Naive thymus-derived CD8-positive, alpha-beta T cell (primary cell): ENCODE measurements around the gene ZNF334. TPM values are rescaled to one million over a fixed set of nuclear protein-coding genes. Genes with fewer than 3 reads are reported as not detected.

Experiments used
- ATAC-seq, 2 donors: fragments of 150-1000 bp; cut with Tn5 transposase in 1 of 2; sonication (Bioruptor Pico), chemical (Tn5 transposase) in 1 of 2; 1 replicate in 1 of 2; 2 replicates in 1 of 2; pipeline ENCODE4 v1.10.0; 2021; ENCODE audit warnings: mild to moderate bottlenecking in 2 of 2, moderate library complexity in 2 of 2
- POLR2A ChIA-PET: fragments of 350-600 bp; sonication (Branson Sonifier 250); formaldehyde crosslinking; loops from one replicate; lab custom pipeline; 2021; ENCODE audit warnings: antibody characterized with exemption; lab: Charles Lee
- DNase-seq, 10 donors: peaks; one replicate each; pipeline versions ENCODE4 v3.0.0 to v3.0.0-alpha.2; 2020 to 2022
- H3K27ac Mint-ChIP-seq, 10 donors: one replicate each; pipeline ENCODE4 v1.8.0; 2020 to 2022; ENCODE audit warnings: mild to moderate bottlenecking in 10 of 10, mixed read lengths in 10 of 10, moderate library complexity in 4 of 10, inconsistent platforms in 1 of 10
- H3K27me3 Mint-ChIP-seq, 5 donors: one replicate each; pipeline ENCODE4 v1.8.0; 2021 to 2022; ENCODE audit warnings: mixed read lengths in 5 of 5
- H3K36me3 Mint-ChIP-seq, 3 donors: one replicate each; pipeline ENCODE4 v1.8.0; 2020 to 2022; ENCODE audit warnings: mixed read lengths in 3 of 3, mild to moderate bottlenecking in 2 of 3, inconsistent platforms in 1 of 3
- H3K4me1 Mint-ChIP-seq, 4 donors: one replicate each; pipeline ENCODE4 v1.8.0; 2021 to 2022; ENCODE audit warnings: mixed read lengths in 4 of 4
- H3K4me3 Mint-ChIP-seq, 10 donors: one replicate each; pipeline ENCODE4 v1.8.0; 2020 to 2022; ENCODE audit warnings: mild to moderate bottlenecking in 10 of 10, mixed read lengths in 10 of 10, moderate library complexity in 6 of 10, inconsistent platforms in 1 of 10
- H3K9me3 Mint-ChIP-seq, 9 donors: one replicate each; pipeline ENCODE4 v1.8.0; 2020 to 2022; ENCODE audit warnings: mixed read lengths in 9 of 9, mild to moderate bottlenecking in 3 of 9, inconsistent platforms in 1 of 9, moderate library complexity in 1 of 9
- polyA plus RNA-seq, 3 donors: library from polyadenylated mRNA; unstranded; fragments of 300-500 nt; fragmentation: Illumina TruSeq; gene quantifications; one replicate each; pipeline ENCODE4 v1.2.3, GENCODE V29; 2021
- total RNA-seq, 8 experiments: library from RNA in 2 of 8; stranded (reverse) in 2 of 8; gene quantifications; one replicate each; pipeline ENCODE4 v1.2.3 and lab custom pipeline; 2021 to 2026

Gene ZNF334
- total and polyA plus RNA-seq, 5 experiments from 2014 or later = 0.26 to 0.91 (median 0.81) TPM; not detected in 2

- no peak for DNase-seq
- POLR2A ChIA-PET = no interaction called here
- Mint-ChIP-seq H3K4me1 (no peaks in the 10 kb centered on the region), H3K9me3 (no peaks in the 10 kb centered on the region), H3K27me3 (peaks cover 7 to 39% (median 13%) of the 10 kb centered on the region in 5 donors), H3K4me3 (no peak overlapping the region), H3K27ac (no peak overlapping the region), H3K36me3 (no peaks in the 10 kb centered on the region)
- no peak for ATAC-seq
Observed at GRCh38 chr20:46464451-46464850, 48.9 kb downstream of the ZNF334 start.

GRCh38 chr20:46463852-46464251, 49.5 kb downstream of the ZNF334 start:
- ATAC-seq (no peak), DNase-seq (no peak)
- H3K36me3 Mint-ChIP-seq = no peaks in the 10 kb centered on the region
- H3K27me3 Mint-ChIP-seq = peaks cover 9 to 45% (median 16%) of the 10 kb centered on the region in 5 donors
- peaks cover 0 to 2% (median under 1%) of the 10 kb centered on the region in 4 donors for H3K4me1 Mint-ChIP-seq
- H3K9me3 Mint-ChIP-seq = no peaks in the 10 kb centered on the region
- no peak overlapping the region for H3K27ac Mint-ChIP-seq
- H3K4me3 Mint-ChIP-seq = no peak overlapping the region
- POLR2A ChIA-PET = no interaction called here

DNA sequence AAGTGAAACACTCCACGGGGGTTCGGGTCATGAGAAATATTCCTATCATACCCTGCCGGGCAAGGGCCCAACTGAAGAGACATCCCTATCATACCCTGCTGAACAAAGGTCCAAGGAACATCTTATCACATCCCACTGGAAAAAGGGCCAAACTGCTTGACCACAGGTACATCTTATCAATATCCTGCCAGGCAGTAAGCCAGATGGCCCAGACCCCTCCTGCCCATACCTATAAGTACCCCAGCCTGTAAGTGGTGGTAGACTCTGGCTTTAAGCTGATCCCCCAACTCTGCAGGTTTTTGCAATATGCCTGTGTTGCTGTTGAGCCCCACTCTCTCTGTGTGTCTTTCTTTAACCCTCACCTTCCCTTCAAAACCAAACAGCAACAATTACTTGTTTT, 51.6 kb downstream of the ZNF334 start:
- no peak overlapping the region for H3K4me3 Mint-ChIP-seq
- DNase-seq (no peak), ATAC-seq (no peak)
- peak overlapping the region in 1 of 10 donors; percentile 35 for H3K27ac Mint-ChIP-seq
- peaks cover 0 to 8% (median 4%) of the 10 kb centered on the region in 3 donors for H3K36me3 Mint-ChIP-seq
- H3K4me1 Mint-ChIP-seq = peaks cover 0 to 3% (median 1%) of the 10 kb centered on the region in 4 donors
- peaks cover 12 to 63% (median 29%) of the 10 kb centered on the region in 5 donors for H3K27me3 Mint-ChIP-seq
- POLR2A ChIA-PET = no interaction called here
- peaks cover 1 to 11% (median 9%) of the 10 kb centered on the region in 9 donors for H3K9me3 Mint-ChIP-seq

GRCh38 chr20:46458866-46459750, 54.3 kb downstream of the ZNF334 start:
- ATAC-seq (no peak), DNase-seq (no peak)
- H3K4me1 Mint-ChIP-seq = peaks cover 0 to 3% (median 1%) of the 10 kb centered on the region in 4 donors
- peaks cover 20 to 70% (median 38%) of the 10 kb centered on the region in 5 donors for H3K27me3 Mint-ChIP-seq
- peaks cover 15 to 33% (median 23%) of the 10 kb centered on the region in 9 donors for H3K9me3 Mint-ChIP-seq
- H3K4me3 Mint-ChIP-seq = peak overlapping the region in 4 of 10 donors; percentile 32 to 43 (median 39)
- no peak overlapping the region for H3K27ac Mint-ChIP-seq
- POLR2A ChIA-PET = no interaction called here
- peaks cover 0 to 22% (median 12%) of the 10 kb centered on the region in 3 donors for H3K36me3 Mint-ChIP-seq

GRCh38 chr20:46456255-46457028, 56.9 kb downstream of the ZNF334 start:
- H3K4me3 Mint-ChIP-seq = no peak overlapping the region
- DNase-seq = no peak
- ATAC-seq = no peak
- peaks cover 16 to 33% (median 23%) of the 10 kb centered on the region in 9 donors for H3K9me3 Mint-ChIP-seq
- H3K36me3 Mint-ChIP-seq = peaks cover 0 to 22% (median 12%) of the 10 kb centered on the region in 3 donors
- no peak overlapping the region for H3K27ac Mint-ChIP-seq
- H3K4me1 Mint-ChIP-seq = peaks cover 0 to 3% (median 1%) of the 10 kb centered on the region in 4 donors
- POLR2A ChIA-PET = no interaction called here
- H3K27me3 Mint-ChIP-seq = peaks cover 18 to 46% (median 29%) of the 10 kb centered on the region in 5 donors

GRCh38 chr20:46455729-46456128, 57.6 kb downstream of the ZNF334 start:
- Mint-ChIP-seq H3K27me3 (peaks cover 19 to 53% (median 30%) of the 10 kb centered on the region in 5 donors), H3K4me1 (peaks cover 0 to 3% (median 1%) of the 10 kb centered on the region in 4 donors), H3K27ac (no peak overlapping the region), H3K36me3 (peaks cover 0 to 22% (median 12%) of the 10 kb centered on the region in 3 donors), H3K4me3 (no peak overlapping the region), H3K9me3 (peaks cover 16 to 33% (median 23%) of the 10 kb centered on the region in 9 donors)
- POLR2A ChIA-PET = no interaction called here
- no peak for DNase-seq
- ATAC-seq = no peak

Other genes with a start within 250 kb of the ZNF334 start
- gene CDH22, start 205.1 kb downstream of the ZNF334 start, total RNA-seq = not detected
- not detected for gene CDH22, start 205.1 kb downstream of the ZNF334 start, polyA plus RNA-seq
- 10 to 100 TPM; 56.0 to 58.0 TPM for gene ELMO2, start 106.9 kb downstream of the ZNF334 start, total RNA-seq
- gene ELMO2, start 106.9 kb downstream of the ZNF334 start, polyA plus RNA-seq = 10 to 100 TPM; 26.2 to 51.1 (median 34.9) TPM
- gene OCSTAMP, start 37.1 kb upstream of the ZNF334 start, total RNA-seq = not detected
- not detected for gene OCSTAMP, start 37.1 kb upstream of the ZNF334 start, polyA plus RNA-seq
- gene SLC13A3, start 137.9 kb upstream of the ZNF334 start, total RNA-seq = under 1 TPM in 1 of 2 experiments, not detected in 1; 0.31 TPM
- gene SLC13A3, start 137.9 kb upstream of the ZNF334 start, polyA plus RNA-seq = not detected
- gene TP53RK, start 175.9 kb upstream of the ZNF334 start, total RNA-seq = 10 to 100 TPM; 23.7 to 24.5 TPM
- gene TP53RK, start 175.9 kb upstream of the ZNF334 start, polyA plus RNA-seq = 10 to 100 TPM; 10.9 to 15.2 (median 14.0) TPM
- under 1 TPM in 1 of 2 experiments, not detected in 1; 0.83 TPM for gene SLC2A10, start 196.1 kb upstream of the ZNF334 start, total RNA-seq
- gene SLC2A10, start 196.1 kb upstream of the ZNF334 start, polyA plus RNA-seq = not detected